ENCODE data around the gene CACNB2. TPM values are rescaled to one million over a fixed set of nuclear protein-coding genes. Genes with fewer than 3 reads are reported as not detected.
"Not testable (repeated sequence)": the region's sequence is repeated elsewhere in the genome, so short reads cannot be mapped to it uniquely, and the experiment has no call there.

Gene CACNB2
- total and polyA plus RNA-seq, 4 experiments from 2014 or later, result 0.36 to 0.81 TPM; not detected in 2

- intact Hi-C loops (cut with micrococcal nuclease), result no loop called here
- H3K27ac ChIP-seq (ENCODE audit: low read depth, low read length), result no peak overlapping the region
- H3K4me1 ChIP-seq (ENCODE audit: insufficient read depth, low read length), result no peaks in the 10 kb centered on the region
- CTCF ChIA-PET (ENCODE audit: partially characterized antibody), result no interaction called here
- Mint-ChIP-seq H3K27ac (no peak overlapping the region), H3K4me1 (no peaks in the 10 kb centered on the region), H3K4me3 (no peak overlapping the region), H3K27me3 (no peaks in the 10 kb centered on the region), H3K36me3 (peaks cover 33 to 38% of the 10 kb centered on the region in 2 donors), H3K9me3 (peaks cover 0 to 11% (median 7%) of the 10 kb centered on the region in 8 donors)
- DNase-seq, result no peak
- no peaks in the 10 kb centered on the region for H3K36me3 ChIP-seq (ENCODE audit: insufficient read depth, low read length)
- POLR2A ChIA-PET (ENCODE audit: partially characterized antibody), result no interaction called here
- no peaks in the 10 kb centered on the region for H3K27me3 ChIP-seq (ENCODE audit: insufficient read depth, low read length)
- no peak overlapping the region for H3K4me3 ChIP-seq (ENCODE audit: low read length in 2 of 2)
- H3K9me3 ChIP-seq (ENCODE audit: control insufficient read depth in 1 of 2, low read length in 2 of 2), result no peaks in the 10 kb centered on the region
These were observed 432.8 kb downstream of the CACNB2 start for GRCh38 chr10:18572959-18573561.

- no peaks in the 10 kb centered on the region for H3K27me3 ChIP-seq (ENCODE audit: insufficient read depth, low read length)
- H3K27me3 Mint-ChIP-seq, result no peaks in the 10 kb centered on the region
- DNase-seq, result no peak
- H3K36me3 ChIP-seq (ENCODE audit: insufficient read depth, low read length), result peaks cover 9% of the 10 kb centered on the region
- no peaks in the 10 kb centered on the region for H3K4me1 ChIP-seq (ENCODE audit: insufficient read depth, low read length)
- no peaks in the 10 kb centered on the region for H3K4me1 Mint-ChIP-seq
- no peaks in the 10 kb centered on the region for H3K9me3 ChIP-seq (ENCODE audit: control insufficient read depth in 1 of 2, low read length in 2 of 2)
- intact Hi-C loops (cut with micrococcal nuclease), result no loop called here
- peaks cover 64 to 69% of the 10 kb centered on the region in 2 donors for H3K36me3 Mint-ChIP-seq
- ChIA-PET CTCF (ENCODE audit: partially characterized antibody) (no interaction called here), POLR2A (ENCODE audit: partially characterized antibody) (no interaction called here)
- no peak overlapping the region for H3K27ac Mint-ChIP-seq
- H3K9me3 Mint-ChIP-seq, result peaks cover 0 to 21% (median 13%) of the 10 kb centered on the region in 8 donors
- H3K4me3 Mint-ChIP-seq, result no peak overlapping the region
- H3K27ac ChIP-seq (ENCODE audit: low read depth, low read length), result no peak overlapping the region
- H3K4me3 ChIP-seq (ENCODE audit: low read length in 2 of 2), result no peak overlapping the region
These were observed 436.4 kb downstream of the CACNB2 start for GRCh38 chr10:18576586-18576985.

GRCh38 chr10:18577823-18578685 lies 437.8 kb downstream of the CACNB2 start:
- intact Hi-C loops (cut with micrococcal nuclease), result no loop called here
- Histone ChIP-seq H3K27ac (ENCODE audit: low read depth, low read length) (no peak overlapping the region), H3K4me3 (ENCODE audit: low read length in 2 of 2) (no peak overlapping the region), H3K9me3 (ENCODE audit: control insufficient read depth in 1 of 2, low read length in 2 of 2) (no peaks in the 10 kb centered on the region), H3K36me3 (ENCODE audit: insufficient read depth, low read length) (peaks cover 9% of the 10 kb centered on the region), H3K4me1 (ENCODE audit: insufficient read depth, low read length) (peaks cover 3% of the 10 kb centered on the region), H3K27me3 (ENCODE audit: insufficient read depth, low read length) (no peaks in the 10 kb centered on the region)
- ChIA-PET CTCF (ENCODE audit: partially characterized antibody) (interaction anchor here (0.8 kb wide), 1 partner anchor 24 kb away, joined by 3 read pairs; no protein-coding TSS in a partner anchor), POLR2A (ENCODE audit: partially characterized antibody) (no interaction called here)
- Mint-ChIP-seq H3K4me1 (peaks cover 4 to 9% (median 7%) of the 10 kb centered on the region in 4 donors), H3K36me3 (peaks cover 72 to 83% of the 10 kb centered on the region in 2 donors), H3K27me3 (no peaks in the 10 kb centered on the region), H3K27ac (peak overlapping the region in 1 of 7 donors; percentile 47), H3K4me3 (no peak overlapping the region), H3K9me3 (peaks cover 0 to 21% (median 13%) of the 10 kb centered on the region in 8 donors)
- no peak for DNase-seq

- H3K4me3 ChIP-seq (ENCODE audit: low read length in 2 of 2), result no peak overlapping the region
- Mint-ChIP-seq H3K36me3 (peaks cover 70 to 90% of the 10 kb centered on the region in 2 donors), H3K27ac (peak overlapping the region in 4 of 7 donors; percentile 11 to 77 (median 30)), H3K4me1 (peaks cover 15 to 31% (median 22%) of the 10 kb centered on the region in 4 donors), H3K9me3 (peaks cover 0 to 11% (median 7%) of the 10 kb centered on the region in 8 donors), H3K27me3 (no peaks in the 10 kb centered on the region), H3K4me3 (no peak overlapping the region)
- intact Hi-C loops (cut with micrococcal nuclease), result no loop called here
- H3K36me3 ChIP-seq (ENCODE audit: insufficient read depth, low read length), result peaks cover 14% of the 10 kb centered on the region
- CTCF ChIA-PET (ENCODE audit: partially characterized antibody), result no interaction called here
- H3K4me1 ChIP-seq (ENCODE audit: insufficient read depth, low read length), result peaks cover 13% of the 10 kb centered on the region
- POLR2A ChIA-PET (ENCODE audit: partially characterized antibody), result no interaction called here
- DNase-seq, result peak in 1 of 5 donors; percentile 4
- no peaks in the 10 kb centered on the region for H3K27me3 ChIP-seq (ENCODE audit: insufficient read depth, low read length)
- no peak overlapping the region for H3K27ac ChIP-seq (ENCODE audit: low read depth, low read length)
- H3K9me3 ChIP-seq (ENCODE audit: control insufficient read depth in 1 of 2, low read length in 2 of 2), result no peaks in the 10 kb centered on the region
These were observed 442.6 kb downstream of the CACNB2 start for GRCh38 chr10:18582803-18583202.

- Histone ChIP-seq H3K27ac (ENCODE audit: low read depth, low read length) (no peak overlapping the region), H3K36me3 (ENCODE audit: insufficient read depth, low read length) (peaks cover 14% of the 10 kb centered on the region), H3K9me3 (ENCODE audit: control insufficient read depth in 1 of 2, low read length in 2 of 2) (no peaks in the 10 kb centered on the region), H3K27me3 (ENCODE audit: insufficient read depth, low read length) (no peaks in the 10 kb centered on the region), H3K4me1 (ENCODE audit: insufficient read depth, low read length) (peaks cover 13% of the 10 kb centered on the region), H3K4me3 (ENCODE audit: low read length in 2 of 2) (no peak overlapping the region)
- ChIA-PET CTCF (ENCODE audit: partially characterized antibody) (no interaction called here), POLR2A (ENCODE audit: partially characterized antibody) (no interaction called here)
- H3K4me1 Mint-ChIP-seq, result peaks cover 15 to 31% (median 22%) of the 10 kb centered on the region in 4 donors
- H3K27ac Mint-ChIP-seq, result peak overlapping the region in 2 of 7 donors; percentile 19 to 37
- no peaks in the 10 kb centered on the region for H3K27me3 Mint-ChIP-seq
- no peak overlapping the region for H3K4me3 Mint-ChIP-seq
- H3K36me3 Mint-ChIP-seq, result peaks cover 69 to 91% of the 10 kb centered on the region in 2 donors
- intact Hi-C loops (cut with micrococcal nuclease), result no loop called here
- H3K9me3 Mint-ChIP-seq, result peaks cover 0 to 5% (median 2%) of the 10 kb centered on the region in 8 donors
- no peak for DNase-seq
These were observed 443.5 kb downstream of the CACNB2 start for GRCh38 chr10:18583575-18584270.

GRCh38 chr10:18586637-18587036 lies 446.4 kb downstream of the CACNB2 start:
- not testable (repeated sequence) for H3K27me3 ChIP-seq (ENCODE audit: insufficient read depth, low read length)

GRCh38 chr10:18591141-18591540 lies 450.9 kb downstream of the CACNB2 start:
- H3K27me3 ChIP-seq (ENCODE audit: insufficient read depth, low read length); H3K27ac Mint-ChIP-seq; H3K9me3 ChIP-seq (ENCODE audit: control insufficient read depth in 1 of 2, low read length in 2 of 2); H3K4me3 Mint-ChIP-seq; intact Hi-C loops (cut with micrococcal nuclease); H3K4me3 ChIP-seq (ENCODE audit: low read length in 2 of 2); H3K27ac ChIP-seq (ENCODE audit: low read depth, low read length); H3K36me3 ChIP-seq (ENCODE audit: insufficient read depth, low read length); H3K9me3 Mint-ChIP-seq; DNase-seq; H3K4me1 ChIP-seq (ENCODE audit: insufficient read depth, low read length); CTCF ChIA-PET (ENCODE audit: partially characterized antibody); POLR2A ChIA-PET (ENCODE audit: partially characterized antibody); H3K27me3 Mint-ChIP-seq: not testable (repeated sequence)
- H3K36me3 Mint-ChIP-seq, result peaks cover 60 to 73% of the 10 kb centered on the region in 2 donors
- H3K4me1 Mint-ChIP-seq, result peaks cover 3 to 25% (median 9%) of the 10 kb centered on the region in 4 donors

More at GRCh38 chr10:18586637-18587036, 446.4 kb downstream of the CACNB2 start:
- CTCF ChIA-PET (ENCODE audit: partially characterized antibody); POLR2A ChIA-PET (ENCODE audit: partially characterized antibody); H3K9me3 Mint-ChIP-seq; DNase-seq; H3K9me3 ChIP-seq (ENCODE audit: control insufficient read depth in 1 of 2, low read length in 2 of 2); intact Hi-C loops (cut with micrococcal nuclease); H3K27ac ChIP-seq (ENCODE audit: low read depth, low read length); H3K4me3 Mint-ChIP-seq; H3K27me3 Mint-ChIP-seq; H3K27ac Mint-ChIP-seq; H3K36me3 ChIP-seq (ENCODE audit: insufficient read depth, low read length); H3K4me3 ChIP-seq (ENCODE audit: low read length in 2 of 2): not testable (repeated sequence)
- Mint-ChIP-seq H3K36me3 (peaks cover 64 to 90% of the 10 kb centered on the region in 2 donors), H3K4me1 (peaks cover 18 to 46% (median 27%) of the 10 kb centered on the region in 4 donors)
- H3K4me1 ChIP-seq (ENCODE audit: insufficient read depth, low read length), result peaks cover 13% of the 10 kb centered on the region
